RPMI7951 (cell line): ENCODE data around the gene SCARB2. TPM values are rescaled to one million over a fixed set of nuclear protein-coding genes. Genes with fewer than 3 reads are reported as not detected.

Source experiments
- DNase-seq: peaks from one replicate; pipeline ENCODE4 v3.0.0-alpha.2; 2012; ENCODE audit warnings: low read depth
- total RNA-seq: library from RNA; depleted of rRNA; stranded (reverse); fragments of >200 nt; shearing (Covaris generic); gene quantifications from 2 replicates; pipeline ENCODE4 v1.2.3, GENCODE V29; 2014

The SCARB2 gene
- total RNA-seq, 1 experiment from 2014 or later: 165 TPM

GRCh38 chr4:76199664-76200211 lies 13.9 kb downstream of the SCARB2 start:
- peak; percentile 65 for DNase-seq

GRCh38 chr4:76198411-76199237 lies 15.0 kb downstream of the SCARB2 start:
- DNase-seq: peak; percentile 78

DNA sequence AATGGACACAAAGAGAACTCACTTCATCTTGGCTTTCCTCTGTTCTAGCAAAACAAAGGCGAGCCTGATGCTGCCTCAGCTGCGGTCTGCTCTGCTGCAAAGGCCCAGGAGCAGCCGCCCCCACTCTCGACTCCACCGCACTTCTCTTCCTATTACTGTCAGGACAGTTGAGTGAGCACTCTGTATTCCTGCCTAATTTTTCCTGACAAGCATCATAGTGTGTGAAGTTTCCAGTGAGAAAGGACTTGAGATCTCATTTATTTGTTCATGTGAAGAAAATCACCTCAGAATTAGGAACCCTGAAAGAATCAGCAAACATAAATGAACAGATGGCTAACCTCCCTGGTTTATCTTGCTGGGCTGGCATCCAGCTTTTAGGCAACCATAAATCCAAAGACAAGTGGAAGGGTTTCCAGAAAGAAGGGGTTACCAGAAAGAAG lies 15.6 kb downstream of the SCARB2 start:
- DNase-seq: peak; percentile 72

GRCh38 chr4:76197031-76197743 lies 16.4 kb downstream of the SCARB2 start:
- peak; percentile 76 for DNase-seq

GRCh38 chr4:76196376-76196775 lies 17.2 kb downstream of the SCARB2 start:
- no peak for DNase-seq

GRCh38 chr4:76195326-76195725 lies 18.3 kb downstream of the SCARB2 start:
- DNase-seq: no peak

DNA sequence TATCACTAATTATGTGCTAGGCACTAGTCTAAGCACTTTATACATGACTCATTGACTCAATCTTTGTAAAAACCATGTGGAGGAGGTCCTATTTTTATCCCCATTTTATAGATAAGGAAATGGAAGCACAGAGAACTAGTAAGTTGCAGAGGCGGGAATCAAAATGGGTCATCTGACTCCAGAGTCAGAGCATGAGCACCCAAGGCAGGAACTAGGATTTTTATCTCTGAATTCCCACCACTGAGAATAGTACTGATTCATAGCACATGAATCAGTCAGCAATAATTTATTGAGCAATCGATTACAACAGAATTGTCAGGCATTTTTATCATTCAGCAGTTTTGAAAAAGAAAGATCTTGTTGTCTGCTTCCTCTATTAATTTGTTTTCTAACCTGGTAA lies 19.3 kb downstream of the SCARB2 start:
- peak; percentile 76 for DNase-seq

DNA sequence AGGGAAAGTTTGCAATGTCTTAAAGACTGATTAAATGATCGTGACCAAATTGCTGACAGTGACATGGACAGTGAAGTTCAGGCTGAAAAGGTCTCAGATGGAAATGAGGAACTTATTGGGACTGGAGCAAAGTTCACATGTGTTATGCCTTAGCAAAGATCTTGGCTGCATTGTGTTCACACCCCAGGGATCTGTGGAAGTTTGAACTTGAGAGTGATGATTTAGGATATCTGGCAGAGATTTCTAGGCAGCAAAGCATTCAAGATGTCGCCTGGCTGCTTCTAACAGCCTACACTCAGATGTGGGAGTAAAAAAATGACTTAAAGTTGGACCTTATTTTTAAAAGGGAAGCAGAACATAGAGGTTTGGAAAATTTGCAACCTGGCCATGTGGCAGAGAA lies 21.4 kb downstream of the SCARB2 start:
- no peak for DNase-seq

- no peak for DNase-seq
Measured at GRCh38 chr4:76188557-76188956, 25.1 kb downstream of the SCARB2 start.

- DNase-seq: no peak
Measured at GRCh38 chr4:76188149-76188548, 25.5 kb downstream of the SCARB2 start.

- no peak for DNase-seq
Measured at GRCh38 chr4:76187152-76187551, 26.5 kb downstream of the SCARB2 start.

- DNase-seq: no peak
Measured at GRCh38 chr4:76182463-76182862, 31.2 kb downstream of the SCARB2 start.

- peak; percentile 67 for DNase-seq
Measured at GRCh38 chr4:76179398-76180318, 34.0 kb downstream of the SCARB2 start.

GRCh38 chr4:76178296-76178695 lies 35.3 kb downstream of the SCARB2 start:
- no peak for DNase-seq

DNA sequence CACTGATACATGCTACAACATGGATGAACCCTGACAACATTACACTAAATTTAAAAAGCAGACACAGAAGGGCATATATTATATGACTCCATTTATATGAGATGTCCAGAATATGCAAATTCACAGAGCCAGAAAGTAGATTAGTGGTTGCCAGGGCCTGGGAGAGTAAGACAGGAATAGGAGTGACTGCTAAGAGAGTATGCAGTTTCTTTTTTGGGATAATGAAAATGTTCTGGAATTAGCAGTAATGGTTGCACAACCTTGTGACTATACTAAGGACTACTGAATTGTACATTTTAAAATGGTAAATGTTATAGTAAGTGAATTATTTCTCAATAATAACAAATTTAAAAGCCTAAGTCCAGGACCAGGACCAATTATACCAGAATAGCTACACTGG lies 35.9 kb downstream of the SCARB2 start:
- DNase-seq: no peak

- no peak for DNase-seq
Measured at GRCh38 chr4:76175336-76175735, 38.3 kb downstream of the SCARB2 start.

- DNase-seq: no peak
Measured at GRCh38 chr4:76174216-76174615, 39.4 kb downstream of the SCARB2 start.

DNA sequence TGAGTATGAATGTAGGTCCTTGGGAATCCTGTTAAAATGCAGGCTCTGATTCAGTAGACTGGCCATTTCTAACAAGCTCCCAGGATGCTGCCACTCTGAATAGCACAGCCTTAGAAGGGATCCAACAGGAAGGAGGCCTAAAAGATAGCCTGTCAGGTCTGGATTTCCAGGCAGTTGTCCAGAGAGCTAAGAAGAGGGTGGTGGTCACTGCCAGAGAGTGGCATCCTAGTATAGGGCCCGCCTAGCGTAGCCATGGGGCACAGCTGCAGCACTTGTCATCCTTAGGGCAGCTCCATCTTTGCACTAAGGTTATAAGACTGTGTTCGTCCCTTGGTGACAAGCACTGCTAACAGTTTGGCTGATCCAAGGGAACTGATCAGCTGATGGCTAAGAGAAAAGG lies 44.9 kb downstream of the SCARB2 start:
- DNase-seq: no peak

- no peak for DNase-seq
Measured at GRCh38 chr4:76166480-76166879, 47.1 kb downstream of the SCARB2 start.

- DNase-seq: no peak
Measured at GRCh38 chr4:76160355-76160754, 53.3 kb downstream of the SCARB2 start.

- DNase-seq: no peak
Measured at GRCh38 chr4:76156635-76157034, 57.0 kb downstream of the SCARB2 start.

DNA sequence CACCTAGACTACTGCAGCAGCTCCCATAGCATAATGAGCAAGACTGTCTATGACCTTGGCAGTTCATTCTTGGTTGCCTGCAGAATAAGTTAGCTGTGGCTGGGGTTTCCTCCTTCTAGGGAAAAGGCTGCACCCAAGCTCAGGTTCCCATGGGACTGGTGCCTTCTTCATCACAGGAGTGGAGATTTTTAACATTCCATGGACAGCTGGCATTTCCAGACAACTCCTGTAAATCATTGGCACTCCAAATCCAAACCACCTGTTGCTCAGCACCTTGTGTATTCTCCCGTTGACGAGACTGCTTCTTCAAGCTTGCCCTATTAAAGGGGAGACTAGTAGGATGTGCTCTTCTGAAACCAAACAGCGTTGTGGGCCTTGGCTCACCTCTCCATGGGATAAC lies 57.6 kb downstream of the SCARB2 start:
- DNase-seq: no peak
